Measurements from ENCODE around the gene C1orf159. TPM values are rescaled to one million over a fixed set of nuclear protein-coding genes. Genes with fewer than 3 reads are reported as not detected.

Gene C1orf159
- total and polyA plus RNA-seq, 9 of the 15 experiments (the other 6 are each of a cell fraction or from before 2014, with no cell fraction given), result 0.28 to 54.9 (median 10.6) TPM

GRCh38 chr1:1157426-1157913 is 41.6 kb upstream of the C1orf159 start:
- Histone ChIP-seq H3K36me3 (ENCODE audit: control insufficient read depth, insufficient read depth, low read length) (no peaks in the 10 kb centered on the region), H3K4me1 (replicated peaks in 1 of 2; ENCODE audit: control insufficient read depth in 2 of 2, insufficient read depth in 2 of 2, low read length in 2 of 2) (peaks cover 25 to 59% of the 10 kb centered on the region in 2 experiments), H3K4me2 (ENCODE audit: insufficient read depth, low read length) (peak overlapping the region; percentile 85), H3K4me3 (peak overlapping the region; percentile 60), H3K27ac (ENCODE audit: extremely low read depth, low read depth, low read length) (peak overlapping the region; percentile 93), H3K9me1 (ENCODE audit: control insufficient read depth, insufficient read depth, low read length) (no peaks in the 10 kb centered on the region), H3K79me2 (ENCODE audit: control insufficient read depth, insufficient read depth, low read length) (no peaks in the 10 kb centered on the region), H4K20me1 (replicated peaks; ENCODE audit: control insufficient read depth, insufficient read depth, low read length) (no peaks in the 10 kb centered on the region), H3K9me3 (replicated peaks; ENCODE audit: control insufficient read depth, insufficient read depth, low read depth, low read length) (no peaks in the 10 kb centered on the region), H3K27me3 (ENCODE audit: control insufficient read depth in 2 of 2, insufficient read depth in 2 of 2, low read length in 2 of 2) (peaks cover 5 to 10% of the 10 kb centered on the region in 2 experiments; a peak in 3 of 5 replicates), H2AFZ (ENCODE audit: low read depth, low read length) (peak overlapping the region; percentile 91), H3K9ac (ENCODE audit: insufficient read depth in 1 of 2, low read depth in 2 of 2, low read length in 2 of 2) (peak overlapping the region; percentile 94)
- intact Hi-C loops (cut with micrococcal nuclease) (no loop called here), in situ Hi-C loops (cut with MboI) (no loop called here)
- POLR2A ChIA-PET, result interaction anchor here (0.7 to 1.3 kb wide), 3 partner anchors 9 to 316 kb away, joined by 3 to 7 read pairs (median 7); no protein-coding TSS in a partner anchor
- peak; percentile 94 to 98 (median 98) for DNase-seq (ENCODE audit: extremely low read depth in 1 of 4, low spot score in 3 of 4)
- peak; percentile 90 for FAIRE-seq
- ATAC-seq, result peak; percentile 94
- 1% methylated on average over 21 of the region's 29 CpGs for WGBS (ENCODE audit: insufficient coverage, low coverage, missing lambda C conversion rate)
- TSS peak; percentile 99 for BruUV-seq (replicated peaks)
- CTCF ChIA-PET (ENCODE audit: low intra/inter-chr PET ratio), result no interaction called here
- TF ChIP-seq GABPA (tag; conservative IDR thresholded peaks at IDR 0.05; ENCODE audit: low read depth), result peak; percentile 69
- TF ChIP-seq OTX1 (CRISPR knock-in tag; IDR thresholded peaks at IDR 0.05), result peak; percentile 71; the same call in 1 of the 2 replicates
- TF ChIP-seq NR4A1 (CRISPR knock-in tag; IDR thresholded peaks at IDR 0.05), result 0 out of 2 replicates have a peak, but pooled peaks have one; percentile 31
- TF ChIP-seq NR4A1 (tag; IDR thresholded peaks at IDR 0.05), result peak; percentile 75
- TF ChIP-seq MAZ (CRISPR knock-in tag; conservative IDR thresholded peaks at IDR 0.05 in 1 of 2, IDR thresholded peaks at IDR 0.05 in 1 of 2), result peak in 1 of 2 experiments; percentile 72
- peak; percentile 77 for TF ChIP-seq ARID4B (CRISPR knock-in tag; IDR thresholded peaks at IDR 0.05)
- TF ChIP-seq RHOXF2B (CRISPR knock-in tag; conservative IDR thresholded peaks at IDR 0.05), result 0 out of 2 replicates have a peak, but pooled peaks have one; percentile 47
- TF ChIP-seq GATAD2B (IDR thresholded peaks at IDR 0.05; ENCODE audit: borderline replicate concordance), result 0 out of 2 replicates have a peak, but pooled peaks have one; percentile 5
- TF ChIP-seq, protein P1, sequence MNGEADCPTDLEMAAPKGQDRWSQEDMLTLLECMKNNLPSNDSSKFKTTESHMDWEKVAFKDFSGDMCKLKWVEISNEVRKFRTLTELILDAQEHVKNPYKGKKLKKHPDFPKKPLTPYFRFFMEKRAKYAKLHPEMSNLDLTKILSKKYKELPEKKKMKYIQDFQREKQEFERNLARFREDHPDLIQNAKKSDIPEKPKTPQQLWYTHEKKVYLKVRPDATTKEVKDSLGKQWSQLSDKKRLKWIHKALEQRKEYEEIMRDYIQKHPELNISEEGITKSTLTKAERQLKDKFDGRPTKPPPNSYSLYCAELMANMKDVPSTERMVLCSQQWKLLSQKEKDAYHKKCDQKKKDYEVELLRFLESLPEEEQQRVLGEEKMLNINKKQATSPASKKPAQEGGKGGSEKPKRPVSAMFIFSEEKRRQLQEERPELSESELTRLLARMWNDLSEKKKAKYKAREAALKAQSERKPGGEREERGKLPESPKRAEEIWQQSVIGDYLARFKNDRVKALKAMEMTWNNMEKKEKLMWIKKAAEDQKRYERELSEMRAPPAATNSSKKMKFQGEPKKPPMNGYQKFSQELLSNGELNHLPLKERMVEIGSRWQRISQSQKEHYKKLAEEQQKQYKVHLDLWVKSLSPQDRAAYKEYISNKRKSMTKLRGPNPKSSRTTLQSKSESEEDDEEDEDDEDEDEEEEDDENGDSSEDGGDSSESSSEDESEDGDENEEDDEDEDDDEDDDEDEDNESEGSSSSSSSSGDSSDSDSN (IDR thresholded peaks at IDR 0.05; ENCODE audit: borderline replicate concordance in 1 of 2, low read depth in 2 of 2, low read length in 2 of 2), result peak; percentile 66 to 77; a peak in 2 of 4 replicates
- TF ChIP-seq, protein P2, sequence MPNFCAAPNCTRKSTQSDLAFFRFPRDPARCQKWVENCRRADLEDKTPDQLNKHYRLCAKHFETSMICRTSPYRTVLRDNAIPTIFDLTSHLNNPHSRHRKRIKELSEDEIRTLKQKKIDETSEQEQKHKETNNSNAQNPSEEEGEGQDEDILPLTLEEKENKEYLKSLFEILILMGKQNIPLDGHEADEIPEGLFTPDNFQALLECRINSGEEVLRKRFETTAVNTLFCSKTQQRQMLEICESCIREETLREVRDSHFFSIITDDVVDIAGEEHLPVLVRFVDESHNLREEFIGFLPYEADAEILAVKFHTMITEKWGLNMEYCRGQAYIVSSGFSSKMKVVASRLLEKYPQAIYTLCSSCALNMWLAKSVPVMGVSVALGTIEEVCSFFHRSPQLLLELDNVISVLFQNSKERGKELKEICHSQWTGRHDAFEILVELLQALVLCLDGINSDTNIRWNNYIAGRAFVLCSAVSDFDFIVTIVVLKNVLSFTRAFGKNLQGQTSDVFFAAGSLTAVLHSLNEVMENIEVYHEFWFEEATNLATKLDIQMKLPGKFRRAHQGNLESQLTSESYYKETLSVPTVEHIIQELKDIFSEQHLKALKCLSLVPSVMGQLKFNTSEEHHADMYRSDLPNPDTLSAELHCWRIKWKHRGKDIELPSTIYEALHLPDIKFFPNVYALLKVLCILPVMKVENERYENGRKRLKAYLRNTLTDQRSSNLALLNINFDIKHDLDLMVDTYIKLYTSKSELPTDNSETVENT (CRISPR knock-in tag; IDR thresholded peaks at IDR 0.05), result peak; percentile 57; the same call in 1 of the 2 replicates
- 0 out of 4 replicates have a peak, but pooled peaks of 1 of the 2 experiments have one; percentile 15 for TF ChIP-seq HDAC1 (IDR thresholded peaks at IDR 0.05)
